ENCODE data around the gene LTBP3. TPM values are rescaled to one million over a fixed set of nuclear protein-coding genes. Genes with fewer than 3 reads are reported as not detected.
"Not testable (repeated sequence)": the region's sequence is repeated elsewhere in the genome, so short reads cannot be mapped to it uniquely, and the experiment has no call there.

LTBP3 gene
- total and polyA plus RNA-seq, 9 of the 15 experiments (the other 6 are each of a cell fraction or from before 2014, with no cell fraction given) = 0.06 to 20.5 (median 4.8) TPM

GRCh38 chr11:65518941-65519549, 39.1 kb downstream of the LTBP3 start:
- CTCF ChIA-PET (ENCODE audit: low intra/inter-chr PET ratio); H3K9me1 ChIP-seq (ENCODE audit: control insufficient read depth, insufficient read depth, low read length); H3K4me2 ChIP-seq (ENCODE audit: insufficient read depth, low read length); FAIRE-seq; H3K27me3 ChIP-seq (ENCODE audit: control insufficient read depth in 2 of 2, insufficient read depth in 2 of 2, low read length in 2 of 2); ATAC-seq; H3K36me3 ChIP-seq (ENCODE audit: control insufficient read depth, insufficient read depth, low read length); H3K79me2 ChIP-seq (ENCODE audit: control insufficient read depth, insufficient read depth, low read length); H3K4me3 ChIP-seq; BruUV-seq (replicated peaks); H4K20me1 ChIP-seq (replicated peaks; ENCODE audit: control insufficient read depth, insufficient read depth, low read length); H3K9me3 ChIP-seq (replicated peaks; ENCODE audit: control insufficient read depth, insufficient read depth, low read depth, low read length); H2AFZ ChIP-seq (ENCODE audit: low read depth, low read length); DNase-seq (ENCODE audit: extremely low read depth in 1 of 4, low spot score in 3 of 4); in situ Hi-C loops (cut with MboI); intact Hi-C loops (cut with micrococcal nuclease); H3K27ac ChIP-seq (ENCODE audit: extremely low read depth, low read depth, low read length): not testable (repeated sequence)
- POLR2A ChIA-PET = interaction anchor here (0.5 to 5.5 kb wide), 6 partner anchors 12 to 349 kb away, joined by 3 to 44 read pairs (median 3); partner anchors contain the start of gene SPDYC
- Histone ChIP-seq H3K4me1 (replicated peaks in 1 of 2; ENCODE audit: control insufficient read depth in 2 of 2, insufficient read depth in 2 of 2, low read length in 2 of 2) (peaks cover 22 to 24% of the 10 kb centered on the region in 2 experiments), H3K9ac (ENCODE audit: insufficient read depth in 1 of 2, low read depth in 2 of 2, low read length in 2 of 2) (peak overlapping the region in 1 of 2 experiments; percentile 72; a peak in 1 of 4 replicates)
- WGBS (ENCODE audit: insufficient coverage, low coverage, missing lambda C conversion rate) = 55% methylated on average over 3 of the region's 8 CpGs

- BruUV-seq (replicated peaks) = no TSS peak
- Histone ChIP-seq H3K79me2 (ENCODE audit: control insufficient read depth, insufficient read depth, low read length) (no peaks in the 10 kb centered on the region), H3K9me1 (ENCODE audit: control insufficient read depth, insufficient read depth, low read length) (no peaks in the 10 kb centered on the region), H4K20me1 (replicated peaks; ENCODE audit: control insufficient read depth, insufficient read depth, low read length) (no peaks in the 10 kb centered on the region), H3K27me3 (ENCODE audit: control insufficient read depth in 2 of 2, insufficient read depth in 2 of 2, low read length in 2 of 2) (no peaks in the 10 kb centered on the region), H2AFZ (ENCODE audit: low read depth, low read length) (peak overlapping the region; percentile 77), H3K9me3 (replicated peaks; ENCODE audit: control insufficient read depth, insufficient read depth, low read depth, low read length) (no peaks in the 10 kb centered on the region), H3K4me2 (ENCODE audit: insufficient read depth, low read length) (no peak overlapping the region), H3K4me1 (replicated peaks in 1 of 2; ENCODE audit: control insufficient read depth in 2 of 2, insufficient read depth in 2 of 2, low read length in 2 of 2) (peaks cover 0 to 12% of the 10 kb centered on the region in 2 experiments; a peak in 2 of 5 replicates), H3K9ac (ENCODE audit: insufficient read depth in 1 of 2, low read depth in 2 of 2, low read length in 2 of 2) (peak overlapping the region in 1 of 2 experiments; percentile 80; a peak in 1 of 4 replicates), H3K4me3 (no peak overlapping the region), H3K27ac (ENCODE audit: extremely low read depth, low read depth, low read length) (no peak overlapping the region), H3K36me3 (ENCODE audit: control insufficient read depth, insufficient read depth, low read length) (no peaks in the 10 kb centered on the region)
- ATAC-seq = peak; percentile 62
- ChIA-PET POLR2A (interaction anchor here (0.6 to 22.8 kb wide), 7 partner anchors 10 to 114 kb away, joined by 3 to 1349 read pairs (median 5); partner anchors contain the start of genes MALAT1 and NEAT1), CTCF (ENCODE audit: low intra/inter-chr PET ratio) (interaction anchor here (0.5 to 0.7 kb wide), 2 partner anchors 150 to 229 kb away, joined by 3 to 4 read pairs; no protein-coding TSS in a partner anchor)
- DNase-seq (ENCODE audit: extremely low read depth in 1 of 4, low spot score in 3 of 4) = no peak
- FAIRE-seq = peak; percentile 19
- in situ Hi-C loops (cut with MboI) (no loop called here), intact Hi-C loops (cut with micrococcal nuclease) (no loop called here)
- 35% methylated on average over 4 of the region's 5 CpGs for WGBS (ENCODE audit: insufficient coverage, low coverage, missing lambda C conversion rate)
- TF ChIP-seq ZNF274 (IDR thresholded peaks at IDR 0.05; ENCODE audit: borderline replicate concordance, low read depth, low read length) (no peak), SMARCC2 (IDR thresholded peaks at IDR 0.05; ENCODE audit: low read depth) (no peak), PPARD (CRISPR knock-in tag; IDR thresholded peaks at IDR 0.05) (no peak), KAT8 (IDR thresholded peaks at IDR 0.05; ENCODE audit: low read depth) (no peak), HMBOX1 (IDR thresholded peaks at IDR 0.05) (no peak), HDGF (IDR thresholded peaks at IDR 0.05) (0 out of 2 replicates have a peak, but pooled peaks have one; percentile 23), GATAD2A (IDR thresholded peaks at IDR 0.05) (peak; percentile 86; the same call in 1 of the 2 replicates), MCM7 (IDR thresholded peaks at IDR 0.05) (no peak), MTA3 (IDR thresholded peaks at IDR 0.05; ENCODE audit: borderline replicate concordance) (no peak), HES1 (IDR thresholded peaks at IDR 0.05; ENCODE audit: low read depth) (no peak)
- TF ChIP-seq, protein P1, sequence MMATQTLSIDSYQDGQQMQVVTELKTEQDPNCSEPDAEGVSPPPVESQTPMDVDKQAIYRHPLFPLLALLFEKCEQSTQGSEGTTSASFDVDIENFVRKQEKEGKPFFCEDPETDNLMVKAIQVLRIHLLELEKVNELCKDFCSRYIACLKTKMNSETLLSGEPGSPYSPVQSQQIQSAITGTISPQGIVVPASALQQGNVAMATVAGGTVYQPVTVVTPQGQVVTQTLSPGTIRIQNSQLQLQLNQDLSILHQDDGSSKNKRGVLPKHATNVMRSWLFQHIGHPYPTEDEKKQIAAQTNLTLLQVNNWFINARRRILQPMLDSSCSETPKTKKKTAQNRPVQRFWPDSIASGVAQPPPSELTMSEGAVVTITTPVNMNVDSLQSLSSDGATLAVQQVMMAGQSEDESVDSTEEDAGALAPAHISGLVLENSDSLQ (IDR thresholded peaks at IDR 0.05) = no peak
Observed at GRCh38 chr11:65516135-65516968, 41.8 kb downstream of the LTBP3 start.
